ENCODE results near the gene UXS1.

DNA sequence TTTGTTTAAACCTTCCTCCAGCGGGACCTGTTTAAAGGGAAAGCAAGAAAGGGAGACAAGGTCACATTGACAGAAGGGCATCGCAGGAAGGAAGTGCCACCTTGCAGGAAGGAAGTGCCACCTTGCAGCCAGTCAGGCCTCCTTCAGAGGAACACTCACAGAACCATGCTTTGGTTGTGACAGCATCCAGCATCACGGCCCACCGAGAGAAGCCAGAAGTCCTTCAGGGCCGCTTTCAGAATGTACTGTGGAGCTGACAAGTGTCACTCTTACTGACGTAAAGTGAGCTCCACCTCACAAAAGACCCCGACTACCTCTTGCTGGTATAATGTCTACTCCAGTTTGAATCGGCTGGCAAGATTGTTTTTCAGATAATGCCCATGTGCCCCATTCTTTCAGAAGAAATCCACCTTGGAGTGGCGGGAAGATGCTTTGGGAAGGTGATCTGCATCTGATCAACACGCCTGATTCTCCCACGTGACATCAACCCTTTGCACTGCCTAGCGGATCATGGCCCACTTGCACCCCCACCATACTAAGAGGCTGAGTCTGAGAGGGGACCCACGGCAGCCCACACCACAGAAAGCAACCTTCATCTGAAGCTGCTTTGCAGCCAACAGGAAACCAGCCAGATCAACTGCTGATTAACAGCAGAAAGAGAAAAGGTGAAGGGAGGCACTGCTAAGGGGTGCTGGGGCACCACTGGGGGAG lies 99.8 kb downstream of the UXS1 start:
- TF ChIP-seq, protein P1, sequence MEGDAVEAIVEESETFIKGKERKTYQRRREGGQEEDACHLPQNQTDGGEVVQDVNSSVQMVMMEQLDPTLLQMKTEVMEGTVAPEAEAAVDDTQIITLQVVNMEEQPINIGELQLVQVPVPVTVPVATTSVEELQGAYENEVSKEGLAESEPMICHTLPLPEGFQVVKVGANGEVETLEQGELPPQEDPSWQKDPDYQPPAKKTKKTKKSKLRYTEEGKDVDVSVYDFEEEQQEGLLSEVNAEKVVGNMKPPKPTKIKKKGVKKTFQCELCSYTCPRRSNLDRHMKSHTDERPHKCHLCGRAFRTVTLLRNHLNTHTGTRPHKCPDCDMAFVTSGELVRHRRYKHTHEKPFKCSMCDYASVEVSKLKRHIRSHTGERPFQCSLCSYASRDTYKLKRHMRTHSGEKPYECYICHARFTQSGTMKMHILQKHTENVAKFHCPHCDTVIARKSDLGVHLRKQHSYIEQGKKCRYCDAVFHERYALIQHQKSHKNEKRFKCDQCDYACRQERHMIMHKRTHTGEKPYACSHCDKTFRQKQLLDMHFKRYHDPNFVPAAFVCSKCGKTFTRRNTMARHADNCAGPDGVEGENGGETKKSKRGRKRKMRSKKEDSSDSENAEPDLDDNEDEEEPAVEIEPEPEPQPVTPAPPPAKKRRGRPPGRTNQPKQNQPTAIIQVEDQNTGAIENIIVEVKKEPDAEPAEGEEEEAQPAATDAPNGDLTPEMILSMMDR (conservative IDR thresholded peaks at IDR 0.05; ENCODE audit: low read length): no peak
- no peak for TF ChIP-seq EZH2phosphoT487 (IDR thresholded peaks at IDR 0.05; ENCODE audit: borderline replicate concordance)

Measured in Loucy (cell line).